SJSA1 (cell line): ENCODE results near the gene NADSYN1. TPM values are rescaled to one million over a fixed set of nuclear protein-coding genes. Genes with fewer than 3 reads are reported as not detected.

Experiments used
- DNase-seq, 2 experiments: peaks; one replicate each; pipeline ENCODE4 v3.0.0-alpha.2; 2015 to 2020; ENCODE audit warnings: low spot score in 2 of 2, low read depth in 1 of 2
- H3K27ac ChIP-seq: fragments of 250-450 bp; sonication (Bioruptor Pico); 2 replicates; pipeline ENCODE4 v1.5.1; 2020; ENCODE audit warnings: mild to moderate bottlenecking, moderate library complexity
- H3K27me3 ChIP-seq: fragments of 250-450 bp; sonication (Bioruptor Pico); replicated peaks from 2 replicates; pipeline ENCODE4 v1.5.1; 2020; ENCODE audit warnings: mild to moderate bottlenecking, moderate library complexity
- H3K36me3 ChIP-seq: fragments of 250-450 bp; sonication (Bioruptor Pico); 2 replicates; pipeline ENCODE4 v1.5.1; 2020; ENCODE audit warnings: mild to moderate bottlenecking
- H3K4me1 ChIP-seq: fragments of 250-450 bp; sonication (Bioruptor Pico); replicated peaks from 2 replicates; pipeline ENCODE4 v1.6.1; 2021; ENCODE audit warnings: mild to moderate bottlenecking
- H3K4me3 ChIP-seq: fragments of 250-450 bp; sonication (Bioruptor Pico); 2 replicates; pipeline ENCODE4 v1.5.1; 2020; ENCODE audit warnings: mild to moderate bottlenecking
- H3K9me3 ChIP-seq: fragments of 250-450 bp; sonication (Bioruptor Pico); replicated peaks from 2 replicates; pipeline ENCODE4 v1.5.1; 2020; ENCODE audit warnings: mild to moderate bottlenecking
- total RNA-seq: library from RNA; depleted of rRNA; stranded (reverse); fragments of >200 nt; shearing (Covaris generic); gene quantifications from 2 replicates; pipeline ENCODE4 v1.2.3, GENCODE V29; 2014

NADSYN1 gene
- total RNA-seq, 1 experiment from 2014 or later = 26.1 TPM

DNA sequence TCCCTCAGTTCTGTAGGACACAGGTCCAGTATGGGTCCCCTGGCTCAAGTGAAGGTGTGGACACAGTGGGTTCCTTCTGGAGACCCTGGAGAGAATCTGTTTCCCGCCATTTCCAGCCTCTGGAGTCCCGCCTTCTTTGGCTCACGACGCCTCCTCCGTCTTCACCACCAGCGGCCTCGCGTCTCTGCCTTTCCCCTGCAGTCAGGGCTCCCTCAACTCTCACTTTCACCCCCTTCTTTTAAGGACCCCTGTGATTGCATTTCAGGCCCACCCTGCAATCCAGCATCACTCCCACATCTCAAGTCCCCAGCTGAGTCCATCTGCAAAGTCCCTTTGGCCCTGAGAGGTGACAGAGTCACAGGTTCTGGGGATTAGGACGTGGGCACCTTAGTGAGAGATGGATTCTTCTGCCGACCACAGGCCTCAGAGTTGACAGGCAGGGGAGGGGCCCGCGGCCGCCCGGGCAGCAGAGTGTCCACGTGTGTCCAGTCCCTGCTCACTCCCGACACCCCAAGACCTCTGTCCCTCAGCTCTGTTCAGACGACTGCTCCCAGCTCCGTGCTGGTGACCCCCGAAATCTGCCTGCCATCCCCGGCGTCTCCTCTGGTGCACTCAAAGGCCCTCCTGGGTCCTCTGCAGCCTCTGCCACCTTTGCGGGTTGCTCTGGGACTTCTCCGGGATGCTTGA lies 37.2 kb downstream of the NADSYN1 start:
- H3K27me3 ChIP-seq = no peaks in the 10 kb centered on the region
- no peak overlapping the region for H3K27ac ChIP-seq
- no peak overlapping the region for H3K4me3 ChIP-seq
- no peaks in the 10 kb centered on the region for H3K36me3 ChIP-seq
- no peaks in the 10 kb centered on the region for H3K4me1 ChIP-seq
- DNase-seq = no peak
- no peaks in the 10 kb centered on the region for H3K9me3 ChIP-seq

DNA sequence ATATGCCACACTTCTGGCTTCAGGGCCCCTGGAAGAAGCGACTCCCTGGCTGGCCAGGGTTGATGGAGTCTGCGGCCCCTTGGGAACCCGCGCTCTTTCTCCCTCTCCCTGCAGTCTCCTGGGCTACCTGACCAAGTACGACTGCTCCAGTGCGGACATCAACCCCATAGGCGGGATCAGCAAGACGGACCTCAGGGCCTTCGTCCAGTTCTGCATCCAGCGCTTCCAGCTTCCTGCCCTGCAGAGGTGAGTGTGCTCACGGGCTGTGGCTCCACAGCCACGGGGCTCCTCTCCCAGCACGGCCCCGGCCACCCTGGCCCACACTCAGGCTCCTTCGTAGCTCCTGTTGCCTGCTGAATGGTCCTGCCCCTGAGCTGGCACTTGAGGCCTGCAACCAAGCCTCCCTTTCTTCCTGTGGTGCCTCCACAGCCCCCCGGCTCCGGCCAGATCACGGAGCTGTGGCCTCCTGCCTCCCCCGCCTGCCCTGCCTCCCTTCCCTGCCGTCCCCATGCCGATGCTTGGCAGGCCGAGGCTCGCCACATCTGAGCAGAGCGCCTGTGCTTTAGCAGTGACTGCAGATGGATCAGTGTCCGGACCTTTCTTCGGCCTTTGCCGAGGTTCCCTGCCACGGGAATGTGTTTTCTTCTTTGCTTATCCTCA lies 37.9 kb downstream of the NADSYN1 start:
- H3K4me3 ChIP-seq = no peak overlapping the region
- no peaks in the 10 kb centered on the region for H3K9me3 ChIP-seq
- H3K27ac ChIP-seq = no peak overlapping the region
- no peaks in the 10 kb centered on the region for H3K36me3 ChIP-seq
- no peaks in the 10 kb centered on the region for H3K27me3 ChIP-seq
- no peaks in the 10 kb centered on the region for H3K4me1 ChIP-seq
- no peak for DNase-seq

DNA sequence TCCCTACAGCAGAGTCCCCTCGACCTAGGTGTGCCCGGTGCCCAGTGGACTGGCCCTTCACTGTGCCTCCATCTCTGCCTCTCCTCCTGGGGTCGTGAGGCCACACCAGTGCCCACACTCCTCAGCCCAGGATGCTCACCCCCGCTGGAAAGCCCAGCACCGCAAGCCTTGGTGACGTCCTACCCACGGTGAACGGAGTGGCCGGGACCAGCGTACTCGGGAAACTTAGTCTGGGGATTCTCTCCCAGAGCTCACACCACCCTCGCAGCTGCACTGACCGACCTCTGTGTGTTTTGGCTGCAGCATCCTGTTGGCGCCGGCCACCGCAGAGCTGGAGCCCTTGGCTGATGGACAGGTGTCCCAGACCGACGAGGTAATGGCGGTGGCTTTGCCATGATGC lies 38.5 kb downstream of the NADSYN1 start:
- Histone ChIP-seq H3K36me3 (no peaks in the 10 kb centered on the region), H3K27me3 (no peaks in the 10 kb centered on the region), H3K9me3 (no peaks in the 10 kb centered on the region), H3K4me1 (no peaks in the 10 kb centered on the region), H3K4me3 (no peak overlapping the region), H3K27ac (no peak overlapping the region)
- DNase-seq = no peak

DNA sequence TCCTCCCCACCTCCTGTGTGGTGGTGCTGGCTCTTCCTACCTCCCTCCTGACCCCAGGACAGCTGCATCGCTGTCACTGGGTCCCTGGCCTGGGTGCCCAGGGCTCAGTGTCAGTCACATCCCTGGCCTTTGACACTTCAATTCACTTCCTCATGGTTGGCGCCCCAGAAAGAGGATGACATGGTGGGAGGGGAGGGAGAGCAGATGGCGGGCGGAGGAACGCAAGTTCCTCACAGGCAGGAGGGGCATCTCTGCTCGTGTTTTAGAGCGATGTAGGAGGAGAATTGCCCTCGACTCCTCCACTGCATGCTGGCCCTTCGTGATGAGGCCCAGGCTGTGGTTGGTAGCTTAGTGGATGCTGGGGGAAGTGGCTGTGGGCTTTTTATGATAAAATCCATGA lies 38.9 kb downstream of the NADSYN1 start:
- Histone ChIP-seq H3K4me1 (no peaks in the 10 kb centered on the region), H3K36me3 (no peaks in the 10 kb centered on the region), H3K9me3 (no peaks in the 10 kb centered on the region), H3K4me3 (no peak overlapping the region), H3K27ac (no peak overlapping the region), H3K27me3 (no peaks in the 10 kb centered on the region)
- no peak for DNase-seq

DNA sequence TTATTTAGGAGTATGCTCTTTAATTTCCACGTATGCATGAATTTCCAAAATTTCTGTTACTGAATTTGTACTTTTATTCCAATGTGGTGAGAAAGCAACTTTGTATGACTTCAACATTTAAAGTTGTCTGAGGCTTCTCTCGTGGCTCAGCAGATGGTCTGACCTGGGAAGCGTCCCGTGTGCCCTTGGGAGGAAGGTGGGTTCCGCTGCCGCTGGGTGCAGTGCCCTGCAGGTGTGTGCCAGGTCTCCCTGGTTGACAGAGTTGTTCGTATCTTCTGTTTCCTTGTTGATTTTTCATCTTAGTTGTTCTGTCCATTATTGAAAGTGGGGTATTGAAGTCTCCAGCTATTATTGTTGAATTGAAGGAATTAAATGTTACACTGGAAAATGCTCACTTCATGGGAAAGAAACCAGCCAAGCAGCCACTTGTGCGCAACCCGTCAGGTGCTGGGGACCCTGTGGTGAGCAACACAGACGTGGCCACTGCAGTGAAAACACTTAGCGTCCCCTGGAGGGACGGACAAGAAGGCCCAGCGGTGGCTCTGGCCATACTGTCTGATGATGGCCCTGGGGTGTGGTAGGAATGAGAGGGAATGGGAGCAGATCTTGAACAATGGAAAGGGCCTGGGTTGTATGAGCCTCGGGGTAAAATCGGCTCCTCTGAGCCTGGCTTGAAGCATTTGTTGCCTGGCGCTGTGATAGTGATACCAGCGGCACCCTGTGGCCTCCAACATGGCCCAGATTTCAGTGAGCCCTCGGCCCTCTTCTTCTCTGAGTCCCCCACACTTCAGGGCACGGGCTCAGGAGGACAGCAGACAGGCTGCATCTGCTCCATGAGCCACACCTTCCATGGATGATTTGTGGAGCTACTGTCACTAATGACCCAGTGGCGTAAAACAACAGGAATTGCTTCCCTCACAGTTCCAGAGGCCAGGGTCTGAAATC lies 42.6 kb downstream of the NADSYN1 start:
- no peak overlapping the region for H3K4me3 ChIP-seq
- H3K36me3 ChIP-seq = no peaks in the 10 kb centered on the region; the same call in 1 of the 2 replicates

DNA sequence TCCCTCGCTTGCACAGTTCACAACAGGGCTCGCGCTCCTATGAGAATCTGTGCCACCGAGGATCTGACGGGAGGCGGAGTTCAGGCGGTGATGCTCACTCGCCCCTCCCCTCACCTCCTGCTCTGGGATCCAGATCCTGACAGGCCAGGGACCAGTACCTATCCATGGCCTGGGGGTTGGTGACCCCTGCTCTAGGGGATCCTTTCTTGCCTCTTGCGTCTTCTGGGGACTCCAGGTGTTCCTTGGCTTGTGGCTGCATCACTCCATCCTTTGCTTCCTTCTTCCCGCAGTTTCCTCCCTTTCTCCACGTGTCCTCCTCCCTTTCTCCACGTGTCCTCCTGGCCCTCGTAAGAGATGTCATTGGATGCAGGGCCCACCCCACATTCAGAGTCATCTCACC lies 43.4 kb downstream of the NADSYN1 start:
- Histone ChIP-seq H3K27me3 (no peaks in the 10 kb centered on the region), H3K4me3 (no peak overlapping the region), H3K4me1 (no peaks in the 10 kb centered on the region), H3K27ac (no peak overlapping the region), H3K36me3 (no peaks in the 10 kb centered on the region; the same call in 1 of the 2 replicates), H3K9me3 (no peaks in the 10 kb centered on the region)
- no peak for DNase-seq

More for the DNA sequence above, 42.6 kb downstream of the NADSYN1 start:
- DNase-seq = no peak
- no peaks in the 10 kb centered on the region for H3K4me1 ChIP-seq
- no peaks in the 10 kb centered on the region for H3K9me3 ChIP-seq
- no peaks in the 10 kb centered on the region for H3K27me3 ChIP-seq
- H3K27ac ChIP-seq = no peak overlapping the region

DNA sequence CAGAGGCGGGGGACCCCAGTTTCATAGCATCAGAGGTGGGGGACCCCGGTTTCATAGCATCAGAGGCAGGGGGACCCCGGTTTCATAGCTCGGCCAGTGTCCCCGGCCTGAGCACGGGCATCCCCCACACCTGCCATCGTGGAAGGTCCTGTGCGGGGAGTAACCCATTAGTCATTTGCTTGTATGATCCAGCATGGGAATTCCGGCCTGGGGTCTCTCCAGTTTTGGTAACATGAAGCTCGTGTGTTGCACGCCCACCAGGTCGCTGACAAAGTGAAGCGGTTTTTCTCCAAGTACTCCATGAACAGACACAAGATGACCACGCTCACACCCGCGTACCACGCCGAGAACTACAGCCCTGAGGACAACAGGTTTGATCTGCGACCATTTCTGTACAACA lies 45.1 kb downstream of the NADSYN1 start:
- Histone ChIP-seq H3K4me1 (no peaks in the 10 kb centered on the region), H3K36me3 (no peaks in the 10 kb centered on the region; the same call in 1 of the 2 replicates), H3K27me3 (no peaks in the 10 kb centered on the region), H3K9me3 (no peaks in the 10 kb centered on the region), H3K4me3 (no peak overlapping the region), H3K27ac (no peak overlapping the region)
- DNase-seq = no peak

DNA sequence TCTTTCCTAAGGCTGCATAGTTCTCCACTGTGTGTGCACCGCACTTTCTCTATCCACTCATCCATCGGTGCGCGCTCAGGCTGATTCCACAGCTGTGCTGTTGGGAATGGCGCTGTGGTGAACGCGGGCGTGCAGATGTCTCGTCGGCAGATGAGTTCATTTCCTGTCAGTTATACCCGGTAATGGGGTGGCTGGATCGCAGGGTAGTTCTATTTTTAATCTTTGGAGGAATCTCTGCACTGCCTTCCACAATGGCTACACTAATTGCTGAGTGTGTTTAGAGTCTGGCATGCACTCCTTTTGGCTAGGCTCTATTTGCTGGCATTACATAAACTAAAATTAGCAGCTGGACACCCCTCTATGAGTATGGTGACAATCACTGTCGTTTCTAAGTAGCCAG lies 46.1 kb downstream of the NADSYN1 start:
- H3K27me3 ChIP-seq = no peaks in the 10 kb centered on the region
- H3K36me3 ChIP-seq = no peaks in the 10 kb centered on the region; the same call in 1 of the 2 replicates
- H3K27ac ChIP-seq = no peak overlapping the region
- no peaks in the 10 kb centered on the region for H3K9me3 ChIP-seq
- DNase-seq = no peak
- H3K4me3 ChIP-seq = no peak overlapping the region
- no peaks in the 10 kb centered on the region for H3K4me1 ChIP-seq

DNA sequence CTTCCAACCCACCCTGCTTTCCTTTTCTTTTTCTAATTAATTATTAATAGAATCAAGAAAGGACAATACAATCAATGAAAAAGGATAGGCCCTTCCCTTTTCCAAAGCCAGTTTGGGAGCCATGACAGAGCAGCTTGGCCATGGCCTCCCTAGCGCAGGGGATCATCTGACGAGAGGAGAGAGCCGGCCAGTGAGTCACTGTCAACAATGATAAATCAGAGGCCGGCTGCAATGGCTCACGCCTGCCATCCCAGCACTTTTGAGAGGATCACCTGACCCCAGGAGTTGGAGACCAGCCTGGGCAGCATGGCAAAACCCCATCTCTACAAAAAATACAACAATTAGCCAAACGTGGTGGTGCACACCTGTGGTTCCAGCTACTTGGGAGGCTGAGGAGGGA lies 46.5 kb downstream of the NADSYN1 start:
- Histone ChIP-seq H3K4me1 (no peaks in the 10 kb centered on the region), H3K4me3 (no peak overlapping the region), H3K36me3 (no peaks in the 10 kb centered on the region; the same call in 1 of the 2 replicates), H3K9me3 (no peaks in the 10 kb centered on the region), H3K27ac (no peak overlapping the region), H3K27me3 (no peaks in the 10 kb centered on the region)
- no peak for DNase-seq

DNA sequence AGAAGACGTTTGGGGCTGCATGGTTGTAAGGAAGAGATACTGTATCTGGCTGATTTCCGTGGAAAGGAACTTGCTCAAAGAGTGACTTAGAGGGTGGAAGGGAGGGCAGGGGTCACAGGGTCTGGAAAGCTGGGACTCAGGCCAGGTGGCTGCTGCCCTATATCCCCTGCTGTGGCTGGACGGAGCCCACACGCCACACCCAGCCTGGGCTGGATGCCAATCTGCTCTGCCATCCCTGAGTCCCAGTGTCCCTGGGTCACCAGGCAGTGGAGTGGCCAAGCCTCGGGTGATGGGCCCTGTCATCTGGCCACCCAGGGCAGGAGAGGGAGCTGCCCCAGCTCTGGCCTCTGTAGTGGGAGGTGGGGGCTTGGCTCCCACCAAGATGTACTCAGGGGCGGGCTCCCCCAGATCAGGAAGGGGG lies 47.6 kb downstream of the NADSYN1 start:
- no peaks in the 10 kb centered on the region for H3K4me1 ChIP-seq
- H3K27me3 ChIP-seq = no peaks in the 10 kb centered on the region
- no peak overlapping the region for H3K4me3 ChIP-seq
- H3K9me3 ChIP-seq = no peaks in the 10 kb centered on the region
- no peak overlapping the region for H3K27ac ChIP-seq
- no peak for DNase-seq
- no peaks in the 10 kb centered on the region; the same call in 1 of the 2 replicates for H3K36me3 ChIP-seq

DNA sequence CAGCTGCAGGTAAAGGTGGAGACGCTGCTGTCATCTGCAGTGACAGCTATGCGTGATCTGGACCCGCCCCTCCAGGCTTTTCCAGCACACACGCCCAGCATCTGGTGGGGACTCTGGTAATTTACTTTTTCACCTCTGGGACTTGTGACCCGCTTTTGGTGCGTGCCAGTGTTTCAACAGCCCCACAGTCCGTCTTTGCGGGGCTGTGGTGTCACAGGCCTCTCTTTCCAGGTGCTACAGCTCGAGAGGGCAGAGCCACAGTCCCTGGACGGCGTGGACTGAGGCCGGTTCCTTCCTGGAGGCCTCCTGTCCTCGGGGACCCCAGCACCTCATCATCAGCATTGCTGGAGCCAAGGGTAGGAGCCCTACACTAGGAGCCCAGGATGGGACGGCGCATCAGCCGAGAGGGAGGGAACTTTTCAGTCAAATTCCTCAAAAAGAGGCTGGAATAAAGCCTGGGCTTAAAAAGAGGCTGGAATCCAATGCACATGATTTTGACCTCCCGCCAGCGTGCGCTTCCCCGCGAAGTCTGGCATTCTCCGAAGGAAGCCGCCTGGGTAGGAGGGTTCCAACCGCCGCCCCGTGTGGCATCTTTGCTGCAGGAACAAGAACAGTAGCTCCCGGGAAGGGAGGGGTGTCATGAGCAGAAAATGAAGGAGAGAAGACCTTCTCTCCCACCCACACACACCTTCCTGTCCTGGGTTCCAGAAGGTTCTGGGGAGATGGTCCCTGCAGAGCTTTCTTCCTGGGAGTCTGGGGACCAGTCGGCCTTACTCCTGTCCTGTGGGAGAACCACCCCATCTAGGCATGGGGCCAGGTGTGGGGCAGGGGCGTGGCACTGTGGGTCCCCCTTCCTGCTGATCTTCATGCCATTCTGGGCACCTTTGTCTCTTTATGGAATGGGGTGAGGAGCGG lies 48.3 kb downstream of the NADSYN1 start:
- no peaks in the 10 kb centered on the region; the same call in 1 of the 2 replicates for H3K36me3 ChIP-seq
- no peaks in the 10 kb centered on the region for H3K9me3 ChIP-seq
- H3K27ac ChIP-seq = no peak overlapping the region
- no peaks in the 10 kb centered on the region for H3K4me1 ChIP-seq
- no peak for DNase-seq
- no peak overlapping the region for H3K4me3 ChIP-seq
- no peaks in the 10 kb centered on the region for H3K27me3 ChIP-seq

DNA sequence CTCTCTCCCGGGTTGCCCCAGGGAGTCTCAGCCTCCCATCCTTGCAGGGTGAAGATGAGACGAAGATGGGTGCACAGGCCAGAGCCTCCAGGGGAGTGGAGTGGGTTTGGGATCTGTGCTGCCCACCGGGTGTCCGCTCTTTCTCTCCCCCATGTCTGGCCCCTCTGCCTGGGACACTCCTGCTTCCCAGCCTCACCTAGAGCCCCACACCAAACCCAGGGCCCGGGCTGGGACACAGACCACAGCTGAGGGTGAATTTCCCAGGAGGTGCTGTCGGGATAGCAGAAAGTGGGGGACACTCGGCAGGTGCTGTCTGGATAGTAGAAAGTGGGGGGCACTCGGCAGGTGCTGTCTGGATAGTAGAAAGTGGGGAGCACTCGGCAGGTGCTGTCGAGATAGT lies 49.0 kb downstream of the NADSYN1 start:
- Histone ChIP-seq H3K9me3 (no peaks in the 10 kb centered on the region), H3K27ac (no peak overlapping the region), H3K4me3 (no peak overlapping the region), H3K4me1 (no peaks in the 10 kb centered on the region), H3K36me3 (no peaks in the 10 kb centered on the region; the same call in 1 of the 2 replicates), H3K27me3 (no peaks in the 10 kb centered on the region)
- DNase-seq = no peak

DNA sequence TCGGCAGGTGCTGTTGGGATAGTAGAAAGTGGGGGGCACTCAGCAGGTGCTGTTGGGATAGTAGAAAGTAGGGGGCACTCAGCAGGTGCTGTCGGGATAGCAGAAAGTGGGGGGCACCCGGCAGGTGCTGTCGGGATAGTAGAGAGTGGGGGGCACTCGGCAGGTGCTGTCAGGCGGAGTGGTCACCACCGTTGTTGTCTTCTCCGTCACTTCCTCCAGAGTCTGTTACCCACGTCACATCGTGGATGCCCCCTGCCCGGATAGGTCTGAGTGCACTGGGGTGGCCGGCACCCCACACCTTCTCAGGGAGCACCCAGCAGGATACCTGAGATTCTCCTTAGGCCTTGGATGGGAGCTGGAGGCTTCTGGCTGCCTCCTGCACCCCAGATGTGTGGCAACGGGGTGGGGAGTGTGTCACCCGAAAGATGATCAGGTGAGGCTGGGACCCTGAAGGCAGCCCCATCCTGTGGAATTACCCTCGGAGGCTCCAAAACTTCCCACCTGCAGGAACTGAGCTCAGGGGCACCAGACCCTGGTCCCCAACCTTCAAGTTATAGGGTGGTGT lies 50.0 kb downstream of the NADSYN1 start:
- Histone ChIP-seq H3K27ac (no peak overlapping the region), H3K4me3 (no peak overlapping the region), H3K27me3 (no peaks in the 10 kb centered on the region), H3K36me3 (no peaks in the 10 kb centered on the region; the same call in 1 of the 2 replicates), H3K4me1 (no peaks in the 10 kb centered on the region), H3K9me3 (no peaks in the 10 kb centered on the region)
- no peak for DNase-seq
